Medulla oblongata (tissue), 1 donor: ENCODE measurements around the gene BTBD19.

Source experiments
- DNase-seq: peaks from one replicate; pipeline ENCODE4 v3.0.0-alpha.2; 2015; ENCODE audit errors: extremely low spot score

The BTBD19 gene

DNA sequence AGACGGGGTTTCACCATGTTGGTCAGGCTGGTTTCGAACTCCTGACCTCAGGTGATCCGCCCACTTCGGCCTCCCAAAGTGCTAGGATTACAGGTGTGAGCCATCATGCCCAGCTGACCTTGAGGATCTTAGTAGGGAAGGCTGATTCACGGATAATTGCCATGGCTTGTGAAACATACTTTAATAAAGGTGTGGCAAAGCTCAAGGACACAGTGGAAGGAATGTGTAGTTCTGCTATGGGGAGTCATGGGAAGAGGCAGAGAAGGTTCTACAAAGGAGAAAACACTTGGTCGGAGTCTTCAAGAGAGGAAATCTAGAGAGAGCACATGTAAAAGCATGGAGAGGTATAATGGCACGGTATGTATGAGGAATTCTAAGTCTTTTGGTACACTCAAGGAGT is 47.4 kb downstream of the BTBD19 start:
- DNase-seq = no peak

DNA sequence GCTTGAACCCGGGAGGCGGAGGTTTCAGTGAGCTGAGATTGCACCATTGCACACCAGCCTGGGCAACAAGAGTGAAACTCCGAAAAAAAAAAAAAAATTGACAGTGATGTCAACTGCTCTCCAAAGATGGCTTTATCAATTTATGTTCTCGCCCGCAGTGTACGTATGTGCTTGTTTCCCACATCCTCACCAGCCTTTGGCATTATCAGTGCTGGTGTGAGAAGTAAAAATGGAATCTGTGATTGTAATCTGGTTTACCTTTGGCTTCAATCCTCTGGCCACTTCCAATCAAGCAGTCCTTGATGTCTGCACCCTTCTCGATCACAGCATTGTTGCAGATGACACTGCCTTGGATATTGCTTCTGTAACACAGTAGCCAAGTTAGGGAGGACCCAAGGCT is 49.1 kb downstream of the BTBD19 start:
- DNase-seq = no peak

DNA sequence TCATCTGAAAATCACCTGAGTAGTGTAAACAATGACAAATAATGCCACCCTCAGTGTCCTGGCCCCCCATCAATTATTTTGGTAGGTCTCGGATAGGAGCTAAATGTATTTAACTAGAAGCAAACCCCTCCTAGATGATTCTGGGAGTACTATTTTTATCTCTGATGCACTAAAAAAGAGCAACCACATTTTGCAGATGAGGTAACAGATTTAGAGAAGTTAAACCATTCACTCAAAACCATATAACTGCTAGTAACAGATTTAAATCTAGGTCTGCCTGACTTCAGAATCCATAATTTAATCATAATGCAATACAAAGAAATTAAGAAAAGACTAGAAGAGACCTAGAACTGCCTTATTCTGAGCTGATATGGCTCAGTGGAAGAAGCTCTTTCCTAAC is 52.0 kb downstream of the BTBD19 start:
- DNase-seq = no peak

GRCh38 chr1:44860891-44861425 is 52.6 kb downstream of the BTBD19 start:
- no peak for DNase-seq

DNA sequence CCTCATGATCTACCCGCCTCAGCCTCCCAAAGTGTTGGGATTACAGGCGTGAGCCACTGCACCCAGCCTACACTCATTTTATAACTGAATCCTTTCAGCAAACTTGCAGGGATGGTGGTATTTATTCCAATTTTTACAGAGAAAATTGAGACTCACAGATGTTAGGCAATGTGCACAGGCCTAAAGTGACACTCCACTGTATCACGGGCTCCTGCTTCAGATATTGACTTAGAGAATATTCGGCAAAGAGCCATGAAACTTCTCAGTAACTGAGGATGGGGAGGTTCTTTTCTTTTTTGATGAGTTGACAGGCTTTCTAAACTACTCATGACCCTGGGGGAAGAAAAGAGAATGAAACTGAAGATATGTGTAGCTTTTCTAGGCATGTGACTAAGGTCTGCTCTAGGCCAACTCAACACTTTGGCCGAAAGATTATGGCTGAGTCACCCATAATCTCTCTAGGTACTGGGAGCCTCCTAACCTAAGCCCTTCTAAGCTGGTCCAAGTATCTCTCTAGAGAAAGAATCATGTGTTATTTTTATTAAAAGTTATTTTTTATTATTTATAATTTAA is 54.6 kb downstream of the BTBD19 start:
- DNase-seq = no peak
